ENCODE measurements around the gene CFAP298.

- TF ChIP-seq CTCF (conservative IDR thresholded peaks at IDR 0.05) (no peak), EZH2 (IDR thresholded peaks at IDR 0.05; ENCODE audit: low read depth) (no peak)
Measured at GRCh38 chr21:32604464-32604863, 7.7 kb downstream of the CFAP298 start.
